Stimulated activated CD8-positive, alpha-beta memory T cell treated with anti-CD3 and anti-CD28 coated beads, Interleukin-12 subunit alpha, Interleukin-12 subunit beta, amount 100 ng/mL, for 1 hour (primary cell): ENCODE results near the gene LRIT1.

Experiments
- DNase-seq: peaks from one replicate; pipeline ENCODE4 v3.0.0-alpha.2; 2020; ENCODE audit warnings: low read depth

The LRIT1 gene

GRCh38 chr10:84191106-84191505 is 50.2 kb downstream of the LRIT1 start:
- no peak for DNase-seq

GRCh38 chr10:84190621-84191020 is 50.7 kb downstream of the LRIT1 start:
- DNase-seq, result no peak

GRCh38 chr10:84188815-84189214 is 52.5 kb downstream of the LRIT1 start:
- DNase-seq, result no peak

GRCh38 chr10:84185526-84186175 is 55.7 kb downstream of the LRIT1 start:
- DNase-seq, result no peak

- DNase-seq, result no peak
Observed at GRCh38 chr10:84184517-84184916, 56.8 kb downstream of the LRIT1 start.

GRCh38 chr10:84181631-84182030 is 59.7 kb downstream of the LRIT1 start:
- no peak for DNase-seq
